IPS-18c (cell line): ENCODE measurements around the gene RHBDL3.
"Not testable (repeated sequence)": the region's sequence is repeated elsewhere in the genome, so short reads cannot be mapped to it uniquely, and the experiment has no call there.

Experiments used
- H3K4me3 ChIP-seq: 2 replicates; pipeline ENCODE4 v1.7.0; 2013; ENCODE audit warnings: low read depth, mild to moderate bottlenecking, low read length, moderate library complexity; ENCODE audit not compliant: insufficient read depth
- H3K9me3 ChIP-seq: one replicate; pipeline ENCODE4 v1.6.1; 2013; ENCODE audit warnings: mild to moderate bottlenecking, low read length, moderate library complexity; ENCODE audit not compliant: control insufficient read depth, insufficient read depth

The RHBDL3 gene

DNA sequence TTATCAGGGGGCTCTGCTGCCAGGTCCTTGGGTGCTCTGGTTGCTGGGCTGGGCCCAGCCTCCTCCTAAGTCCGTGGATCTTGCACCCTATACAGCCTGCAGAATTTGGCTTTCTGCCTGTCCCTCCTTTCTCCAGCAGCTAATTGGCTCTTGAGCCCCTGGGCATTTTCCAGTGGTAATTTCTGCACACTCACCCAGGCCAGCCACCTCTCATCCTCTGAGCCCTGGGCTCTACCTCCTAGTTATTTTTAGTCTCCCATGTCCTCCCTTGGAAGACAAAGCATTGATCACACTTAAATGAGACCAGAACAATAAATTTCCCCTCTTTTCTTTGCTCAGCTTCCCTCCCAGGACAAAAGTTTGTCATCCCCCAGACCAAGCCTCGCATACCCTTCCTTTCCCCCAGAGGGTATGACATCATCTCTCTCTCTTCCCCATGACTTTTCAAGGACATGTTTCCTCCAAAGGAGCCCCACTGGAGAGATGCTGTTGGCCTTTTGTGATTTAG is 38.2 kb downstream of the RHBDL3 start:
- no peaks in the 10 kb centered on the region for H3K9me3 ChIP-seq
- H3K4me3 ChIP-seq, result no peak overlapping the region

DNA sequence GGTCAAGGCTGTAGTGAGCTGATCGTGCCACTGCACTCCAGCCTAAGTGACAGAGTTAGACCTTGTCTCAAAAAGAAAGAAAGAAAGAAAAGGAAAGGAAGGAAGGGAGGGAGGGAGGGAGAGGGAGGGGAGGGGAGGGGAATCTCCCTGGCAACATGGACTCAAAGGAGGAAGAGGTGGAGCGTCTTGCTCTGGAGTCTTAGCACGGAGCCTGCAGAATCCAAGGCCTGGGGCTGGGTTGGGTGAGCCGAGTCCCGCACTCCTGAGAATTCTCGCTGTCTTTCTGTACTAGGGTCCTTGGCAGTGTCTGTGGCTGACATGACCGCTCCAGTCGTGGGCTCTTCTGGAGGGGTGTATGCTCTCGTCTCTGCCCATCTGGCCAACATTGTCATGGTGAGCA is 39.4 kb downstream of the RHBDL3 start:
- Histone ChIP-seq H3K9me3 (no peaks in the 10 kb centered on the region), H3K4me3 (no peak overlapping the region)

- H3K4me3 ChIP-seq, result no peak overlapping the region
- no peaks in the 10 kb centered on the region for H3K9me3 ChIP-seq
These were observed 42.0 kb downstream of the RHBDL3 start for GRCh38 chr17:32307658-32308057.

- Histone ChIP-seq H3K9me3 (no peaks in the 10 kb centered on the region), H3K4me3 (no peak overlapping the region)
These were observed 45.5 kb downstream of the RHBDL3 start for GRCh38 chr17:32311028-32311536.

- H3K9me3 ChIP-seq, result no peaks in the 10 kb centered on the region
These were observed 49.0 kb downstream of the RHBDL3 start for GRCh38 chr17:32314636-32315035.

GRCh38 chr17:32315171-32315570 is 49.5 kb downstream of the RHBDL3 start:
- no peaks in the 10 kb centered on the region for H3K9me3 ChIP-seq
- no peak overlapping the region for H3K4me3 ChIP-seq

More at GRCh38 chr17:32314636-32315035, 49.0 kb downstream of the RHBDL3 start:
- H3K4me3 ChIP-seq, result no peak overlapping the region

- not testable (repeated sequence) for H3K9me3 ChIP-seq, H3K4me3 ChIP-seq
These were observed 51.0 kb downstream of the RHBDL3 start for GRCh38 chr17:32316653-32317052.

- H3K4me3 ChIP-seq, result no peak overlapping the region
- no peaks in the 10 kb centered on the region for H3K9me3 ChIP-seq
These were observed 51.7 kb downstream of the RHBDL3 start for GRCh38 chr17:32317353-32317752.

GRCh38 chr17:32318071-32318470 is 52.4 kb downstream of the RHBDL3 start:
- Histone ChIP-seq H3K4me3 (no peak overlapping the region), H3K9me3 (no peaks in the 10 kb centered on the region)

GRCh38 chr17:32319548-32319905 is 53.9 kb downstream of the RHBDL3 start:
- Histone ChIP-seq H3K9me3 (no peaks in the 10 kb centered on the region), H3K4me3 (no peak overlapping the region)

DNA sequence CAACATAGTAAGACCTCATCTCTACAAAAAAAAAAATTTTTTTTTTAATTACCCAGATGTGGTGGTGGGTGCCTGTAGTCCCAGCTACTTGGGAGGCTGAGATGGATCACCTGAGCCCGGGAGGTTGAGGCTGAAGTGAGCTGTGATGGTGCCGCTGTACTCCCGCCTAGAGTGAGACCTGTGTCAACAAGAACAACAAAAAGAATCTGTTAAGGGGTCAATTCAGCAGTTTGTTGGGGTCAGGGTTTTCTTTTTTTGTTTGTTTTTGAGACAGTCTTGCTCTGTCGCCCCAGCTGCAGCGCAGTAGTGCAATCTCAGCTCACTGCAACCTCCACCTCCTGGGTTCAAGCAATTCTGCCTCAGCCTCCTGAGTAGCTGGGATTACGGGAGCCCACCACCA is 54.4 kb downstream of the RHBDL3 start:
- not testable (repeated sequence) for H3K4me3 ChIP-seq, H3K9me3 ChIP-seq

DNA sequence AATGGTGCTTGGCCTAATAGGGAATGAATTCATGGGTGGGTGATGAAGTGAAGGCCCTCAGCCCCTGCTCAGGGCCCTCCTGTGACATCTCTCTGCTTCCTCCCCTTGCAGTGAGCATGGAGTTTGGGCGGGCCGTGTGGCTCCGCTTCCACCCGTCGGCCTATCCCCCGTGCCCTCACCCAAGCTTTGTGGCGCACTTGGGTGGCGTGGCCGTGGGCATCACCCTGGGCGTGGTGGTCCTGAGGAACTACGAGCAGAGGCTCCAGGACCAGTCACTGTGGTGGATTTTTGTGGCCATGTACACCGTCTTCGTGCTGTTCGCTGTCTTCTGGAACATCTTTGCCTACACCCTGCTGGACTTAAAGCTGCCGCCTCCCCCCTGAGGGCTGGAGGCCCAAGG is 55.2 kb downstream of the RHBDL3 start:
- no peaks in the 10 kb centered on the region for H3K9me3 ChIP-seq
- no peak overlapping the region for H3K4me3 ChIP-seq

DNA sequence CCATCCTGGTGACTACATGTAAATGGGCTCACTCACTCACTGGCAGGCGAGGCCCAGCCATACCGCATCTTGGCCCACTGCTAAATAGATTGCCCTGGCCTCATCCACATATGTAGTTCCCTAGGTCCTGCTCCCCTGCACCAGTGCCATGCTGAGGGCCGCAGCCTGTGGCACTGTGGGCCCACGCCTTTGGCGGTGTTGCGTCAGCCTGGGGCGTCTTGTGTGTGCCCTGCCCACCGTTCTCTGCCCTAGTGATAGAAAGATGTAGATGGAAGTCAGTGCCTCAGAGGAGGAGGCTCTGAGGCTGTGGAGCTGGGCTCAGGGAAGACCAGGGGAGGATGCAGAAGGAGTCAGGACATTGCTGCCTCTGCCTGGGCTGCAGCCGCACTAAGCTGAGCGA is 57.4 kb downstream of the RHBDL3 start:
- Histone ChIP-seq H3K9me3 (no peaks in the 10 kb centered on the region), H3K4me3 (no peak overlapping the region)

DNA sequence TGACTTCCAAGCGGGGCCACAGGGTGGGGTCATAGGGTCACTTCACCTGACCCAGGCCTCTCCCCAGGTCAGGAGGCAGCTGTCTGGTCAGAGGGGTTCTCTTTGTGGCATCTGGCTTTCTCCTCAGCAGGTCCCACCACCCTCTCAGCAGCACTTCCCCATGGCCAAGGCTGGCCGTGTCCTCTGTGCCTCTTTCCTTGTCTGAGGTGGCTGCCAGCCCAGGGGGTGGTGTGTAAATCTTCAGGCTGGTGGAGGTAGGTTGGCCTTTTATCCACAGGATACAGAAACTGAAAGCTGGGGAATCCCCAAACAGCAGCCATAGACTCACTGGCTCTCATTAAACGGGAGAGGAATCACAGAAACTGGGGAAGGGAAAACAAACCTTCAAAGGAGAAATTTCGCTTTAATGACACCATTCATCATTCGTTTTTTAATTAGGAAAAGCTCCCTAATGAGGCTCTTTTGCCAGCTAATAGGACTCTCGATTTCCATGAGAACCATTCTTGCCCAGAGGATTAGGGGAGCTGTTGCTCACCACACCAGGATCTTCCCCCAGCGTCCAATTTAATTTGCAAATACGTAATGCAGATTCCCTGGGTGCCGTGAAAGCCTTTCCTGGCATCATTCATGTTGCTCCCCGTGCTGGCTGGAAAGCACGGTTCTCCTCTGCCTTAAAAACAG is 58.3 kb downstream of the RHBDL3 start:
- no peak overlapping the region for H3K4me3 ChIP-seq
- H3K9me3 ChIP-seq, result no peaks in the 10 kb centered on the region

- Histone ChIP-seq H3K4me3 (no peak overlapping the region), H3K9me3 (no peaks in the 10 kb centered on the region)
These were observed 62.3 kb downstream of the RHBDL3 start for GRCh38 chr17:32327911-32328310.

- Histone ChIP-seq H3K9me3 (no peaks in the 10 kb centered on the region), H3K4me3 (no peak overlapping the region)
These were observed 64.5 kb downstream of the RHBDL3 start for GRCh38 chr17:32330147-32330546.

- no peak overlapping the region for H3K4me3 ChIP-seq
- H3K9me3 ChIP-seq, result no peaks in the 10 kb centered on the region
These were observed 65.8 kb downstream of the RHBDL3 start for GRCh38 chr17:32331243-32332040.

GRCh38 chr17:32333187-32333586 is 67.6 kb downstream of the RHBDL3 start:
- Histone ChIP-seq H3K9me3 (no peaks in the 10 kb centered on the region), H3K4me3 (no peak overlapping the region)
